HEK293 (cell line): ENCODE results near the gene ZNF503.

Experiments
- CTCF ChIA-PET: fragments of 350-600 bp; formaldehyde crosslinking; extraction: SDS; loops from one replicate; lab custom pipeline; 2021; ENCODE audit warnings: antibody characterized with exemption; lab: Yijun Ruan, JAX
- POLR2A ChIA-PET: fragments of 300-600 bp; formaldehyde crosslinking; extraction: SDS; loops from one replicate; lab custom pipeline; 2020; ENCODE audit warnings: antibody characterized with exemption, inconsistent platforms; lab: Yijun Ruan, JAX
- H3K27ac ChIP-seq: fragments of 200-500 bp; sonication (Bioruptor generic); 2 replicates; pipeline ENCODE4 v1.5.1; 2014; ENCODE audit warnings: low read depth, low read length, control low read depth, inconsistent platforms; ENCODE audit errors: extremely low read depth
- H3K36me3 ChIP-seq, 2 experiments: fragments of 200-500 bp in 1 of 2; sonication (Bioruptor generic) in 1 of 2; 1 replicate in 1 of 2; 2 replicates in 1 of 2; pipeline ENCODE4 v1.5.1; 2014 to 2017; ENCODE audit warnings: inconsistent platforms in 2 of 2, low read length in 2 of 2; ENCODE audit not compliant: control insufficient read depth in 2 of 2, insufficient read depth in 1 of 2
- H3K4me1 ChIP-seq: fragments of 200-500 bp; sonication (Bioruptor generic); 2 replicates; pipeline ENCODE4 v1.5.1; 2014; ENCODE audit warnings: mild to moderate bottlenecking, low read length, inconsistent platforms; ENCODE audit not compliant: control insufficient read depth, insufficient read depth
- H3K4me3 ChIP-seq: 2 replicates; pipeline ENCODE4 v1.5.1; 2011; ENCODE audit warnings: low read depth, mild to moderate bottlenecking, control low read depth, low read length, moderate library complexity
- H3K9me3 ChIP-seq: fragments of 200-500 bp; sonication (Bioruptor generic); 2 replicates; pipeline ENCODE4 v1.5.1; 2014; ENCODE audit warnings: low read depth, low read length, inconsistent platforms; ENCODE audit not compliant: control insufficient read depth, insufficient read depth
- CTCF ChIP-seq: fragments of 450-650 bp; formaldehyde crosslinking; IDR thresholded peaks from 2 replicates; pipeline ENCODE4 v1.5.1; 2016; ENCODE audit warnings: missing biosample characterization, missing genetic modification characterization
- HIC1 ChIP-seq: fragments of 450-650 bp; formaldehyde crosslinking; IDR thresholded peaks from 2 replicates; pipeline ENCODE4 v1.5.1; 2016; ENCODE audit warnings: missing biosample characterization, missing genetic modification characterization
- MYNN ChIP-seq: fragments of 450-650 bp; formaldehyde crosslinking; IDR thresholded peaks from 2 replicates; pipeline ENCODE4 v1.5.1; 2016; ENCODE audit warnings: missing biosample characterization, missing genetic modification characterization, borderline replicate concordance
- RBAK ChIP-seq: fragments of 450-650 bp; formaldehyde crosslinking; IDR thresholded peaks from 2 replicates; pipeline ENCODE4 v1.5.1; 2016; ENCODE audit warnings: missing biosample characterization, missing genetic modification characterization
- SCRT2 ChIP-seq: fragments of 450-650 bp; formaldehyde crosslinking; IDR thresholded peaks from 2 replicates; pipeline ENCODE4 v1.5.1; 2016; ENCODE audit warnings: missing biosample characterization, missing genetic modification characterization
- SP2 ChIP-seq: fragments of 450-650 bp; formaldehyde crosslinking; IDR thresholded peaks from 2 replicates; pipeline ENCODE4 v1.5.1; 2016; ENCODE audit warnings: missing biosample characterization, missing genetic modification characterization
- ZBTB11 ChIP-seq: fragments of 450-650 bp; formaldehyde crosslinking; conservative IDR thresholded peaks from 2 replicates; pipeline ENCODE4 v1.5.1; 2016; ENCODE audit warnings: low read depth, missing biosample characterization, missing genetic modification characterization
- ZBTB26 ChIP-seq: fragments of 450-650 bp; formaldehyde crosslinking; optimal IDR thresholded peaks from 2 replicates; pipeline ENCODE3; 2016; ENCODE audit warnings: missing biosample characterization, mild to moderate bottlenecking, missing genetic modification characterization
- ZFP69B ChIP-seq: fragments of 450-650 bp; formaldehyde crosslinking; IDR thresholded peaks from 2 replicates; pipeline ENCODE4 v1.5.1; 2016; ENCODE audit warnings: missing biosample characterization, missing genetic modification characterization
- ZNF169 ChIP-seq: fragments of 450-650 bp; formaldehyde crosslinking; IDR thresholded peaks from 2 replicates; pipeline ENCODE4 v1.5.1; 2016; ENCODE audit warnings: missing biosample characterization, missing genetic modification characterization
- ZNF174 ChIP-seq: fragments of 450-650 bp; formaldehyde crosslinking; IDR thresholded peaks from 2 replicates; pipeline ENCODE4 v1.5.0; 2017; ENCODE audit warnings: missing biosample characterization, mild to moderate bottlenecking, missing genetic modification characterization
- ZNF280C ChIP-seq: fragments of 450-650 bp; formaldehyde crosslinking; IDR thresholded peaks from 2 replicates; pipeline ENCODE4 v1.5.1; 2016; ENCODE audit warnings: missing biosample characterization, missing genetic modification characterization
- ZNF302 ChIP-seq: fragments of 450-650 bp; formaldehyde crosslinking; IDR thresholded peaks from 2 replicates; pipeline ENCODE4 v1.5.1; 2016; ENCODE audit warnings: missing biosample characterization, missing genetic modification characterization, low read depth
- ZNF391 ChIP-seq: fragments of 450-650 bp; formaldehyde crosslinking; IDR thresholded peaks from 2 replicates; pipeline ENCODE4 v1.5.1; 2016; ENCODE audit warnings: low read depth, missing biosample characterization, missing genetic modification characterization, borderline replicate concordance
- ZNF423 ChIP-seq: fragments of 450-650 bp; formaldehyde crosslinking; IDR thresholded peaks from 2 replicates; pipeline ENCODE4 v1.5.1; 2016; ENCODE audit warnings: missing biosample characterization, missing genetic modification characterization
- ZNF558 ChIP-seq: fragments of 450-650 bp; formaldehyde crosslinking; IDR thresholded peaks from 2 replicates; pipeline ENCODE4 v1.5.1; 2016; ENCODE audit warnings: missing biosample characterization, missing genetic modification characterization
- ZNF654 ChIP-seq: fragments of 450-650 bp; formaldehyde crosslinking; IDR thresholded peaks from 2 replicates; pipeline ENCODE4 v1.5.1; 2016; ENCODE audit warnings: low read depth, missing biosample characterization, missing genetic modification characterization

ZNF503 gene

DNA sequence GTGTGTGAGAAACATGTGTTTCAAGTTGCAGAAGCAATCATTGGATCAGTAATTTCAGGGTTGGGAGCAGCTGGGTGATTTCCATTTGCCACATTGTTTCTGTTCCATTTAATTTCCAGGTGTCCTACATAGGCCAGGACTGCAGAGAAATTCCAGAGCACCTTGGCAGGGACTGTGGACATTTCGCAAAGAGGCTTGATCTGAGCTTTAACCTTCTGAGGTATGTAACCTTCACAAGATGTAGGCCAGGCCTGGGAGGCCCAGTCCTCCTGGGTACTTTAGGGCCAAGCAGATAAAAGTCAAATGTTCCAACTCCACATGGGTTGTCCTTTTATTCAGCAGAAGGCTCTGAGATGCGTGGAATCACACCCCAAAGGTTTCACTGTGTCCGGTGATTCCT lies 36.7 kb upstream of the ZNF503 start:
- Histone ChIP-seq H3K4me3 (no peak overlapping the region), H3K36me3 (no peaks in the 10 kb centered on the region), H3K9me3 (no peaks in the 10 kb centered on the region), H3K27ac (no peak overlapping the region), H3K4me1 (peaks cover 3% of the 10 kb centered on the region; the same call in 1 of the 2 replicates)
- ChIA-PET POLR2A (interaction anchor here (0.7 kb wide), 1 partner anchor 36 kb away, joined by 4 read pairs; the partner anchor contains the start of gene ZNF503), CTCF (no interaction called here)
- TF ChIP-seq ZNF169 (tag by site-specific recombination), result no peak
- no peak for TF ChIP-seq ZNF302 (tag by site-specific recombination)
- no peak for TF ChIP-seq RBAK (tag by site-specific recombination)
- TF ChIP-seq ZBTB11, result no peak
- no peak for TF ChIP-seq ZNF391 (tag by site-specific recombination)

DNA sequence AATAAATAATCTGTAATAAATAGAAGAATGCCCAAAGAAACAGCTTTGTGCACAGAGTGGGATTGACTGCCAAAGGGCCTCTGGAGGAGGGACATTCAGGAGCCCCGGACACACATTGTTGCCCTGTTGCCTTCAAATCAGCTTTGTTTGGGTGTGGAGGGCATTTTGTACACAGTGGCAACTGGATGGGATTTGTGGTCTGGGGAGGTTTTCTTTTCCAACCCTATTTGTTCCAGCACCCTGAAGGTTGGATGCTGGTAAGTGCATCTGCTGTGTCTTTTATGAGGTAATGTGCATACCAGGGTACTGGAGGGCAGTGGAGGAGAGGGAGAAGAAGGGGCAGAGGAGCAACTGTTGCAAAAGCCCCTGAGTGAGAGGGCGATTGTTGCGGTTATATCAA lies 36.1 kb upstream of the ZNF503 start:
- Histone ChIP-seq H3K36me3 (no peaks in the 10 kb centered on the region), H3K27ac (no peak overlapping the region), H3K4me1 (peaks cover 7% of the 10 kb centered on the region; the same call in 1 of the 2 replicates), H3K9me3 (no peaks in the 10 kb centered on the region), H3K4me3 (no peak overlapping the region)
- POLR2A ChIA-PET, result interaction anchor here (0.7 kb wide), 1 partner anchor 36 kb away, joined by 4 read pairs; the partner anchor contains the start of gene ZNF503
- TF ChIP-seq ZFP69B (no peak), ZBTB26 (tag by site-specific recombination) (no peak), ZNF654 (tag by site-specific recombination) (no peak)
- CTCF ChIA-PET, result interaction anchor here (1.5 kb wide), 1 partner anchor 9 kb away, joined by 3 read pairs; no protein-coding TSS in a partner anchor

DNA sequence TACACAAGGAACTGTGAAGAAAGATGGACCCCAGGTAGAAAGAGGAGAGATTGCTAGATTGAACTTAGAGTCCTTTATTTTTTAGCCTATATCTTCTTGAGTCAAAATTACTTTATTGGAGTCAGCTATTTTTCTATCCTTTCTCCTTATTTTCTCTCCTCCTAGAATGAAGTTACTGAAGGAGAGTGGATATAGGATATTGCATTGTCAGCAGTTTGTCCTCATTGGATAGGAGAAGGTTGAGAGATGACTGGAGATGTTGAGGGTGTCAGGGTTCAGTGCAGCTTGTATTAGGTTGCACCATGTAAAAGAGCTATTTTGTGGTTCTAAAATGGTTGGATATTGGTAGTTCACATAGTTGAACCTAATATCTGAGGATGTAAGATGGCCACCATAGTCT lies 35.3 kb upstream of the ZNF503 start:
- TF ChIP-seq CTCF (tag by site-specific recombination) (no peak), SP2 (tag by site-specific recombination) (no peak)
- TF ChIP-seq, all 188 proteins: peak for 0
- CTCF ChIA-PET, result interaction anchor here (1.5 kb wide), 1 partner anchor 9 kb away, joined by 3 read pairs; no protein-coding TSS in a partner anchor
- Histone ChIP-seq H3K27ac (no peak overlapping the region), H3K36me3 (no peaks in the 10 kb centered on the region), H3K4me3 (no peak overlapping the region), H3K9me3 (no peaks in the 10 kb centered on the region), H3K4me1 (peaks cover 7% of the 10 kb centered on the region; the same call in 1 of the 2 replicates)
- POLR2A ChIA-PET, result no interaction called here

DNA sequence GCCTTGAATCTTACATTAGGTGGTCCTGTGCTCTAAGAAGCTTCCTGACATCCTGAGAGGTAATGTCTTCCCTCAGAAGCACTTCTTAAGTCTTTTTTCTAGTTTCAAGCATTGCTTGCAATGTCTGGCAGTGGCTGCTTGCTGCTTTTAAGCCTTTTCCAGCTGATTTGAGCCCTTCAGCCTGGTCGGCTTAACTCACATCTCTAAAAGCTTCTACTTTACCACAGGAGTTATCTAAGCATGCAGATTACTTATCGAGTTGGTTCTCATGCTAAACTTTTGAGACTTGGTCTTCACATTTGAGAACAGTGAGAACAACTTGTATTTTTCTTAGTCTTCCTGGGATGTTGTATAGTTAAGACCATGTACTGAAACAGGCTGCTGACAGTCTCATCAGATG lies 33.7 kb upstream of the ZNF503 start:
- Histone ChIP-seq H3K4me1 (peaks cover 11% of the 10 kb centered on the region; the same call in 1 of the 2 replicates), H3K36me3 (no peaks in the 10 kb centered on the region), H3K4me3 (no peak overlapping the region), H3K9me3 (no peaks in the 10 kb centered on the region), H3K27ac (no peak overlapping the region)
- ChIA-PET CTCF (no interaction called here), POLR2A (interaction anchor here (1.9 kb wide), 1 partner anchor 33 kb away, joined by 5 read pairs; the partner anchor contains the start of gene ZNF503)
- TF ChIP-seq ZNF423 (tag by site-specific recombination) (no peak), ZNF558 (tag by site-specific recombination) (no peak), ZNF174 (tag by site-specific recombination) (no peak), HIC1 (no peak), SCRT2 (tag by site-specific recombination) (no peak), ZNF280C (tag by site-specific recombination) (no peak), MYNN (no peak)
